GM18519 (cell line): ENCODE results near the gene RGS7.
"Not testable (repeated sequence)": the region's sequence is repeated elsewhere in the genome, so short reads cannot be mapped to it uniquely, and the experiment has no call there.

Source experiments
- ATAC-seq: cut with Tn5 transposase; IDR thresholded peaks from one replicate; pipeline ENCODE4 v1.9.1; 2021; ENCODE audit warnings: mild to moderate bottlenecking, moderate library complexity; ENCODE audit not compliant: unreplicated experiment, low FRiP score

Gene RGS7

GRCh38 chr1:241007668-241008067, 349.3 kb downstream of the RGS7 start:
- ATAC-seq: no peak

GRCh38 chr1:240999826-241000225, 357.2 kb downstream of the RGS7 start:
- ATAC-seq: no peak

- no peak for ATAC-seq
Observed at GRCh38 chr1:240998441-240999015, 358.5 kb downstream of the RGS7 start.

GRCh38 chr1:240998024-240998423, 359.0 kb downstream of the RGS7 start:
- ATAC-seq: no peak

GRCh38 chr1:240993004-240993403, 364.0 kb downstream of the RGS7 start:
- ATAC-seq: no peak

- no peak for ATAC-seq
Observed at GRCh38 chr1:240991230-240991629, 365.8 kb downstream of the RGS7 start.

GRCh38 chr1:240987928-240988327, 369.1 kb downstream of the RGS7 start:
- ATAC-seq: no peak

GRCh38 chr1:240985081-240985480, 371.9 kb downstream of the RGS7 start:
- no peak for ATAC-seq

GRCh38 chr1:240980342-240980741, 376.7 kb downstream of the RGS7 start:
- no peak for ATAC-seq

- no peak for ATAC-seq
Observed at GRCh38 chr1:240976685-240977084, 380.3 kb downstream of the RGS7 start.

GRCh38 chr1:240973875-240974274, 383.1 kb downstream of the RGS7 start:
- no peak for ATAC-seq

GRCh38 chr1:240972059-240972458, 384.9 kb downstream of the RGS7 start:
- ATAC-seq: not testable (repeated sequence)

- no peak for ATAC-seq
Observed at GRCh38 chr1:240970253-240970652, 386.8 kb downstream of the RGS7 start.

GRCh38 chr1:240968864-240969263, 388.1 kb downstream of the RGS7 start:
- no peak for ATAC-seq

GRCh38 chr1:240967070-240967724, 389.8 kb downstream of the RGS7 start:
- ATAC-seq: no peak

GRCh38 chr1:240965581-240966091, 391.4 kb downstream of the RGS7 start:
- no peak for ATAC-seq

- no peak for ATAC-seq
Observed at GRCh38 chr1:240962086-240962485, 394.9 kb downstream of the RGS7 start.

GRCh38 chr1:240956424-240956823, 400.6 kb downstream of the RGS7 start:
- ATAC-seq: no peak

- ATAC-seq: no peak
Observed at GRCh38 chr1:240956020-240956419, 401.0 kb downstream of the RGS7 start.

- no peak for ATAC-seq
Observed at GRCh38 chr1:240947438-240948224, 409.4 kb downstream of the RGS7 start.

- ATAC-seq: peak; percentile 92
Observed at GRCh38 chr1:240946926-240947325, 410.1 kb downstream of the RGS7 start.
